ENCODE results near the gene TBC1D10A.

GRCh38 chr22:30250039-30250565 is 76.6 kb downstream of the TBC1D10A start:
- TF ChIP-seq POLR2AphosphoS5 (IDR thresholded peaks at IDR 0.05; ENCODE audit: low read depth, low read length) (no peak), POLR2A (IDR thresholded peaks at IDR 0.05; ENCODE audit: low read depth, low read length) (no peak), TAF1 (IDR thresholded peaks at IDR 0.05; ENCODE audit: borderline replicate concordance, low read depth, low read length) (no peak)

Data from GM12892 (cell line).